DOHH2 (cell line): ENCODE measurements around the gene TMEM186.
A peak's percentile ranks its signal among the peaks of the same experiment; 100 is the strongest.

Source experiments
- H3F3A ChIP-seq: fragments of 200-600 bp; sonication (generic), shearing (Covaris generic); 2 replicates; pipeline ENCODE4 v1.6.0; 2016; ENCODE audit warnings: antibody characterized with exemption, mild to moderate bottlenecking; ENCODE audit not compliant: control insufficient read depth, insufficient read depth
- H3K27ac ChIP-seq: fragments of 200-600 bp; sonication (generic); 2 replicates; pipeline ENCODE4 v1.5.1; 2014; ENCODE audit warnings: low read depth, mild to moderate bottlenecking, low read length, moderate library complexity
- H3K27me3 ChIP-seq: fragments of 200-600 bp; sonication (generic); 2 replicates; pipeline ENCODE4 v1.6.1; 2014; ENCODE audit warnings: mild to moderate bottlenecking, low read length, mixed read lengths; ENCODE audit not compliant: control insufficient read depth
- H3K36me3 ChIP-seq: fragments of 200-600 bp; sonication (generic); 2 replicates; pipeline ENCODE4 v1.6.1; 2014; ENCODE audit warnings: mild to moderate bottlenecking, low read length, moderate library complexity, mixed read lengths; ENCODE audit not compliant: control insufficient read depth
- H3K4me1 ChIP-seq: fragments of 200-600 bp; sonication (generic); 2 replicates; pipeline ENCODE4 v1.6.1; 2014; ENCODE audit warnings: mild to moderate bottlenecking, low read length, mixed read lengths; ENCODE audit not compliant: control insufficient read depth
- H3K4me2 ChIP-seq: fragments of 200-600 bp; sonication (generic); 2 replicates; pipeline ENCODE4 v1.6.0; 2014; ENCODE audit warnings: mild to moderate bottlenecking, low read length, moderate library complexity
- H3K4me3 ChIP-seq: fragments of 200-600 bp; sonication (generic); 2 replicates; pipeline ENCODE4 v1.5.1; 2014; ENCODE audit warnings: mild to moderate bottlenecking, low read length, mixed read lengths
- H3K79me2 ChIP-seq: fragments of 200-600 bp; sonication (generic); 2 replicates; pipeline ENCODE4 v1.6.1; 2014; ENCODE audit warnings: mild to moderate bottlenecking, low read length, mixed read lengths; ENCODE audit not compliant: control insufficient read depth
- H3K9me2 ChIP-seq: fragments of 200-600 bp; sonication (generic); replicated peaks from 2 replicates; pipeline ENCODE4 v1.6.1; 2014; ENCODE audit warnings: mild to moderate bottlenecking, low read length, mixed read lengths; ENCODE audit not compliant: control insufficient read depth
- H3K9me3 ChIP-seq: fragments of 200-600 bp; sonication (generic); 2 replicates; pipeline ENCODE4 v1.6.1; 2014; ENCODE audit warnings: antibody characterized with exemption, low read length, mixed read lengths; ENCODE audit not compliant: control insufficient read depth, insufficient read depth
- H4K20me1 ChIP-seq: fragments of 200-600 bp; sonication (generic); 2 replicates; pipeline ENCODE4 v1.6.0; 2014; ENCODE audit warnings: low read depth, mild to moderate bottlenecking, antibody characterized with exemption, low read length, moderate library complexity; ENCODE audit not compliant: control insufficient read depth, insufficient read depth
- CTCF ChIP-seq: fragments of 200-600 bp; sonication (generic); IDR thresholded peaks from one replicate; pipeline ENCODE4 v1.5.1; 2014; ENCODE audit warnings: antibody characterized with exemption, mild to moderate bottlenecking, low read depth, low read length; ENCODE audit not compliant: poor library complexity, severe bottlenecking
- EZH2phosphoT487 ChIP-seq: fragments of 200-600 bp; sonication (generic); IDR thresholded peaks from 2 replicates; pipeline ENCODE4 v1.6.1; 2017; ENCODE audit warnings: borderline replicate concordance, mild to moderate bottlenecking, antibody characterized with exemption, low read length, moderate library complexity, mixed read lengths

The TMEM186 gene

GRCh38 chr16:8798174-8798527 is 712 bp upstream of the TMEM186 start:
- Histone ChIP-seq H3K4me1 (peaks cover 35% of the 10 kb centered on the region), H3K9me2 (no peaks in the 10 kb centered on the region), H3K27ac (peak overlapping the region; percentile 35), H3F3A (no peaks in the 10 kb centered on the region), H4K20me1 (peaks cover 19% of the 10 kb centered on the region), H3K36me3 (peaks cover 68% of the 10 kb centered on the region), H3K4me3 (peak overlapping the region; percentile 95), H3K4me2 (peak overlapping the region; percentile 98), H3K9me3 (no peaks in the 10 kb centered on the region), H3K27me3 (no peaks in the 10 kb centered on the region), H3K79me2 (peaks cover 93% of the 10 kb centered on the region)
- TF ChIP-seq CTCF (no peak), EZH2phosphoT487 (no peak)

- peak overlapping the region; percentile 95 for H3K4me3 ChIP-seq
- no peaks in the 10 kb centered on the region for H3K27me3 ChIP-seq
- no peaks in the 10 kb centered on the region for H3K9me2 ChIP-seq
- peaks cover 54% of the 10 kb centered on the region for H3K36me3 ChIP-seq
- peaks cover 22% of the 10 kb centered on the region for H4K20me1 ChIP-seq
- H3K79me2 ChIP-seq: peaks cover 86% of the 10 kb centered on the region
- H3K27ac ChIP-seq: peak overlapping the region; percentile 39
- peak overlapping the region; percentile 92 for H3K4me2 ChIP-seq
- no peak for TF ChIP-seq EZH2phosphoT487
- TF ChIP-seq CTCF: peak; percentile 23
- H3K9me3 ChIP-seq: no peaks in the 10 kb centered on the region
- peaks cover 5% of the 10 kb centered on the region; the same call in 1 of the 2 replicates for H3F3A ChIP-seq
- peaks cover 41% of the 10 kb centered on the region for H3K4me1 ChIP-seq
Observed at GRCh38 chr16:8796469-8797363, 723 bp downstream of the TMEM186 start.

- H3K27me3 ChIP-seq: no peaks in the 10 kb centered on the region
- TF ChIP-seq CTCF: no peak
- no peak for TF ChIP-seq EZH2phosphoT487
- peaks cover 41% of the 10 kb centered on the region for H3K4me1 ChIP-seq
- H3K27ac ChIP-seq: no peak overlapping the region
- H3K9me3 ChIP-seq: no peaks in the 10 kb centered on the region
- peaks cover 46% of the 10 kb centered on the region for H3K36me3 ChIP-seq
- H3K9me2 ChIP-seq: no peaks in the 10 kb centered on the region
- peak overlapping the region; percentile 92 for H3K4me2 ChIP-seq
- peak overlapping the region; percentile 95; the same call in 1 of the 2 replicates for H3K4me3 ChIP-seq
- peaks cover 18% of the 10 kb centered on the region for H4K20me1 ChIP-seq
- H3F3A ChIP-seq: peaks cover 5% of the 10 kb centered on the region; the same call in 1 of the 2 replicates
- H3K79me2 ChIP-seq: peaks cover 77% of the 10 kb centered on the region
Observed at GRCh38 chr16:8795818-8796217, 1.6 kb downstream of the TMEM186 start.
